SK-N-SH treated with all-trans-retinoic acid at 6 μM for 48 hours (cell line): ENCODE results near the gene NOD2.

Experiments
- ATAC-seq: fragments of 200-7000 bp; cut with Tn5 transposase; 3 replicates; pipeline ENCODE4 v1.9.1; 2020; ENCODE audit warnings: mild to moderate bottlenecking, moderate library complexity
- ARNTL ChIP-seq: fragments of 450-650 bp; formaldehyde crosslinking; IDR thresholded peaks from 2 replicates; pipeline ENCODE4 v1.5.0; 2020; ENCODE audit warnings: low read depth, mild to moderate bottlenecking, moderate library complexity, borderline replicate concordance
- BACH2 ChIP-seq: fragments of 250-450 bp; sonication (Bioruptor Pico); IDR thresholded peaks from 2 replicates; pipeline ENCODE4 v1.9.0; 2021; ENCODE audit warnings: mild to moderate bottlenecking, borderline replicate concordance
- CREB5 ChIP-seq: fragments of 250-450 bp; sonication (Bioruptor Pico); IDR thresholded peaks from 2 replicates; pipeline ENCODE4 v1.5.1; 2020; ENCODE audit warnings: low read depth, mild to moderate bottlenecking, moderate library complexity
- CSDC2 ChIP-seq: fragments of 250-450 bp; sonication (Bioruptor Pico); IDR thresholded peaks from 2 replicates; pipeline ENCODE4 v1.5.0; 2020; ENCODE audit warnings: mild to moderate bottlenecking, moderate library complexity
- CSRNP3 ChIP-seq: fragments of 250-450 bp; sonication (Bioruptor Pico); IDR thresholded peaks from 2 replicates; pipeline ENCODE4 v1.5.1; 2021; ENCODE audit warnings: mild to moderate bottlenecking, moderate library complexity
- ESRRG ChIP-seq: fragments of 250-450 bp; sonication (Bioruptor Pico); IDR thresholded peaks from 2 replicates; pipeline ENCODE4 v1.6.1; 2021; ENCODE audit warnings: mild to moderate bottlenecking
- GLIS3 ChIP-seq: fragments of 250-450 bp; sonication (Bioruptor Pico); IDR thresholded peaks from 2 replicates; pipeline ENCODE4 v1.5.0; 2020; ENCODE audit warnings: mild to moderate bottlenecking, moderate library complexity
- ISL1 ChIP-seq: fragments of 250-450 bp; sonication (Bioruptor Pico); IDR thresholded peaks from 2 replicates; pipeline ENCODE4 v2.1.2; 2022; ENCODE audit warnings: mild to moderate bottlenecking, moderate library complexity
- OSR1 ChIP-seq: fragments of 250-450 bp; sonication (Bioruptor Pico); IDR thresholded peaks from 2 replicates; pipeline ENCODE4 v1.8.0; 2022; ENCODE audit warnings: moderate library complexity, mild to moderate bottlenecking, inconsistent platforms
- PATZ1 ChIP-seq: fragments of 250-450 bp; sonication (Bioruptor Pico); IDR thresholded peaks from 2 replicates; pipeline ENCODE4 v1.8.0; 2020; ENCODE audit warnings: mild to moderate bottlenecking, moderate library complexity, borderline replicate concordance
- POU6F1 ChIP-seq: fragments of 250-450 bp; sonication (Bioruptor Pico); IDR thresholded peaks from 2 replicates; pipeline ENCODE4 v1.8.0; 2021; ENCODE audit warnings: low read depth, mild to moderate bottlenecking, moderate library complexity, borderline replicate concordance
- PPARA ChIP-seq: fragments of 250-450 bp; sonication (Bioruptor Pico); IDR thresholded peaks from 2 replicates; pipeline ENCODE4 v1.5.0; 2020; ENCODE audit warnings: mild to moderate bottlenecking, borderline replicate concordance
- RARB ChIP-seq: fragments of 250-450 bp; sonication (Bioruptor Pico); IDR thresholded peaks from 2 replicates; pipeline ENCODE4 v1.8.0; 2021; ENCODE audit warnings: mild to moderate bottlenecking, moderate library complexity
- SNAI2 ChIP-seq: fragments of 250-450 bp; sonication (Bioruptor Pico); IDR thresholded peaks from 2 replicates; pipeline ENCODE4 v1.5.0; 2020; ENCODE audit warnings: mild to moderate bottlenecking, moderate library complexity
- TCF4 ChIP-seq: fragments of 250-450 bp; sonication (Bioruptor Pico); IDR thresholded peaks from 2 replicates; pipeline ENCODE4 v1.8.0; 2021; ENCODE audit warnings: mild to moderate bottlenecking, moderate library complexity, borderline replicate concordance
- TOX ChIP-seq: fragments of 250-450 bp; sonication (Bioruptor Pico); IDR thresholded peaks from 2 replicates; pipeline ENCODE4 v1.8.0; 2021; ENCODE audit warnings: mild to moderate bottlenecking, moderate library complexity, borderline replicate concordance
- TSHZ2 ChIP-seq: fragments of 250-450 bp; sonication (Bioruptor Pico); IDR thresholded peaks from 2 replicates; pipeline ENCODE4 v1.5.0; 2020; ENCODE audit warnings: mild to moderate bottlenecking, moderate library complexity
- ZC3H10 ChIP-seq: fragments of 250-450 bp; sonication (Bioruptor Pico); IDR thresholded peaks from 2 replicates; pipeline ENCODE4 v1.5.1; 2021; ENCODE audit warnings: mild to moderate bottlenecking, moderate library complexity
- ZFP3 ChIP-seq: fragments of 250-450 bp; sonication (Bioruptor Pico); IDR thresholded peaks from 2 replicates; pipeline ENCODE4 v1.5.0; 2020; ENCODE audit warnings: mild to moderate bottlenecking, moderate library complexity
- ZFP30 ChIP-seq: fragments of 450-650 bp; formaldehyde crosslinking; IDR thresholded peaks from 2 replicates; pipeline ENCODE4 v1.5.0; 2022; ENCODE audit warnings: mild to moderate bottlenecking, moderate library complexity
- ZNF565 ChIP-seq: fragments of 450-650 bp; formaldehyde crosslinking; conservative IDR thresholded peaks from 2 replicates; pipeline ENCODE4 v1.5.0; 2020; ENCODE audit warnings: low read depth, mild to moderate bottlenecking, moderate library complexity
- ZNF70 ChIP-seq: fragments of 450-650 bp; formaldehyde crosslinking; IDR thresholded peaks from 2 replicates; pipeline ENCODE4 v1.5.0; 2020; ENCODE audit warnings: mild to moderate bottlenecking, moderate library complexity
- ZNF8 ChIP-seq: fragments of 450-650 bp; formaldehyde crosslinking; IDR thresholded peaks from 2 replicates; pipeline ENCODE4 v1.5.0; 2020; ENCODE audit warnings: mild to moderate bottlenecking, moderate library complexity

Gene NOD2

GRCh38 chr16:50676684-50677225 lies 16.7 kb upstream of the NOD2 start:
- ATAC-seq, result no peak
- no peak for TF ChIP-seq PPARA (CRISPR knock-in tag)
- no peak for TF ChIP-seq SNAI2 (CRISPR knock-in tag)
- no peak for TF ChIP-seq ZC3H10 (CRISPR knock-in tag)
- TF ChIP-seq ISL1 (CRISPR knock-in tag), result no peak
- no peak for TF ChIP-seq ZNF70 (CRISPR knock-in tag)
- no peak for TF ChIP-seq POU6F1 (CRISPR knock-in tag)
- no peak for TF ChIP-seq ZNF8 (CRISPR knock-in tag)
- TF ChIP-seq OSR1, result no peak

GRCh38 chr16:50677351-50677750 lies 16.1 kb upstream of the NOD2 start:
- TF ChIP-seq ZNF70 (CRISPR knock-in tag) (no peak), ZNF565 (CRISPR knock-in tag) (no peak), SNAI2 (CRISPR knock-in tag) (no peak), TOX (no peak), ISL1 (CRISPR knock-in tag) (no peak), CSDC2 (no peak), ZFP30 (CRISPR knock-in tag) (no peak), TSHZ2 (no peak), RARB (CRISPR knock-in tag) (no peak), CSRNP3 (CRISPR knock-in tag) (no peak), OSR1 (no peak), PPARA (CRISPR knock-in tag) (no peak), ZC3H10 (CRISPR knock-in tag) (no peak), PATZ1 (no peak), ARNTL (CRISPR knock-in tag) (no peak), GLIS3 (CRISPR knock-in tag) (no peak), BACH2 (no peak), TCF4 (CRISPR knock-in tag) (no peak), CREB5 (CRISPR knock-in tag) (no peak), ZNF8 (CRISPR knock-in tag) (no peak)
- ATAC-seq, result no peak

GRCh38 chr16:50678531-50678930 lies 14.9 kb upstream of the NOD2 start:
- ATAC-seq, result no peak
- TF ChIP-seq PPARA (CRISPR knock-in tag) (no peak), TCF4 (CRISPR knock-in tag) (no peak), ESRRG (CRISPR knock-in tag) (no peak), OSR1 (no peak), TOX (no peak), ZNF8 (CRISPR knock-in tag) (no peak), TSHZ2 (no peak), ZNF565 (CRISPR knock-in tag) (no peak), POU6F1 (CRISPR knock-in tag) (no peak), CSDC2 (no peak), ZC3H10 (CRISPR knock-in tag) (no peak), SNAI2 (CRISPR knock-in tag) (no peak), ZFP3 (CRISPR knock-in tag) (no peak)
